GM19043 (cell line): ENCODE data around the gene ATP10B.
"Not testable (repeated sequence)": the region's sequence is repeated elsewhere in the genome, so short reads cannot be mapped to it uniquely, and the experiment has no call there.

Experiments
- ATAC-seq: cut with Tn5 transposase; IDR thresholded peaks from one replicate; pipeline ENCODE4 v1.9.1; 2021; ENCODE audit warnings: low read depth; ENCODE audit not compliant: unreplicated experiment

ATP10B gene

DNA sequence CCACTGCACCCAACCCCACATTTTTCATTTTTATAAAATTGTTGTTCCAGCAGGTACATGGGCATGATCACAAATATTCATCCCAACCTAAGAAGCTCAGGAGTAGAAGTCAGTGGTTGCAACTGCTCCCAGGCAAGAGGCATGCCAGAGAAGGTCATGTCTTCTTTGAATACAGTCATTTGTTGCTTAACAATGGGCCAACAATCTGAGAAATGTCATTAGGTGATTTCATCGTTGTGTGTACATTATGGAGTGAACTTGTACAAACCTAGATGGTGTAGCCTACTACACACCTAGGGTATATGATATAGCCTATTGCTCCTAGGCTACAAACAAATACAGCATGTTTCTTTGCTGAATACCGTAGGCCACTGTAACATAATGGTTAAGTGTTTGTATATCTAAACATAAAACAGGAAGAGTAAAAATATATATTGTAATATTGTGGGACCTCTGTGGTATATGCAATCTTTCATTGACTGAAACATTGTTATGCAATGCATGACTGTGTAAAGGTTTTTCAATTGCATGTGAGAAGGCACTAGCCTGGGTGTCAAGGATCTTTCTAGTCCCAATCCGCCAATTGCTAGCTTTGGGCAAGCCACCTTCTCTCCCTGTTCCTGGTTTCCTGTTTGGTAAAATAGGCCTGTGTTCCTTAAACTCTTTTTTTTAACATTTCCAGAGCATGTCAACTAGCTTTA is 27.6 kb downstream of the ATP10B start:
- no peak for ATAC-seq

DNA sequence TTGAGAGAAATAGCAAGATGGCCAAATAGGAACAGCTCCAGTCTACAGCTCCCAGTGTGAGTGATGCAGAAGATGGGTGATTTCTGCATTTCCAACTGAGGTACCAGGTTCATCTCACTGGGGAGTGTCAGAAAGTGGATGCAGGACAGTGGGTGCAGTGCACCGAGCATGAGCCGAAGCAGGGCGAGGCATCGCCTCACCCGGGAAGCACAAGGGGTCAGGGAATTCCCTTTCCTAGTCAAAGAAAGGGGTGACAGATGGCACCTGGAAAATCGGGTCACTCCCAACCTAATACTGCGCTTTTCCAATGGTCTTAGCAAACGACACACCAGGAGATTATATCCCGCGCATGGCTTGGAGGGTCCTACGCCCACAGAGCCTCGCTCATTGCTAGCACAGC is 39.0 kb downstream of the ATP10B start:
- not testable (repeated sequence) for ATAC-seq

GRCh38 chr5:160805376-160805775 is 46.6 kb downstream of the ATP10B start:
- no peak for ATAC-seq

DNA sequence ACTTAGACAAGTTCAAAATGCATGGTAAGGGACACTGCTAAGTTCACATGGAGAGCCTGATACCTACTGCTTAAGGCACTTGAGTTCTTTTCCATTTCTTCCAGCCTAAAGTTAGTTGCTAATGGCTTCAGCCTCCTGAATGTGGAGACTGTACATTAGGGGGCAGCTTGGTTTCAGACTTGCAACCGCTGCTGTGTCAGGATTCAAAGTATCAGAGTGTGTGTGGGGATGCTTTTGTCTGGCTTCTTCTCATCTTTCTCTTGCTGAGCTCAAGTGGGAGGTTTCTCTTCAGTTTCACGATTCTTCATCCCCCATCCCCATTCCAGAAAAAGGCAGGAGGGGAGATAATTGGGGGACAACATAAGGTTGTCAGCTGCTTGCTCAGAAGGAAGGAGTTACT is 49.4 kb downstream of the ATP10B start:
- no peak for ATAC-seq

GRCh38 chr5:160800375-160801275 is 51.4 kb downstream of the ATP10B start:
- ATAC-seq: no peak

- peak; percentile 65 for ATAC-seq
Observed at GRCh38 chr5:160799184-160799583, 52.8 kb downstream of the ATP10B start.

DNA sequence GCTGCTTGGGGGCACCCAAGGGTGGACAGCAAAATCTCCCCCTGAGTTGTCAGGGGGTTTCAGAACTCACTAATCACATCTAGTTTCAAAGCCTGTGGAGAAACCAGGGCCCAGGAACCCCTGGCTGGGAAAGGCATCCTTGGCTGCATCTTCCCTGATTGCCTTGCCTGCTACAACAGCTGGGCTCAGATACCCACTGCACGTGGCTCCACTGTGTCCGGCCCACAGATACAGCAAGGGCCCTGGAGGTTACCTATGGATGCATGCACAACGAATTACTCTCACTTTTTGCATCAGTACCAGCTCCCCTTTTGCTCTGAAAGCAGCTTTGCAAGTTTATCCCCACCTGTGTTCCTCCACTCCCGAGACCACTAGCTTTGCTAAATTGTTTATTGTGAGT is 55.0 kb downstream of the ATP10B start:
- ATAC-seq: no peak

GRCh38 chr5:160793530-160793899 is 58.5 kb downstream of the ATP10B start:
- ATAC-seq: no peak

- ATAC-seq: no peak
Observed at GRCh38 chr5:160792732-160793529, 59.1 kb downstream of the ATP10B start.

- ATAC-seq: no peak
Observed at GRCh38 chr5:160792281-160792680, 59.7 kb downstream of the ATP10B start.

GRCh38 chr5:160789219-160789859 is 62.7 kb downstream of the ATP10B start:
- no peak for ATAC-seq

GRCh38 chr5:160788102-160788660 is 63.8 kb downstream of the ATP10B start:
- ATAC-seq: no peak

DNA sequence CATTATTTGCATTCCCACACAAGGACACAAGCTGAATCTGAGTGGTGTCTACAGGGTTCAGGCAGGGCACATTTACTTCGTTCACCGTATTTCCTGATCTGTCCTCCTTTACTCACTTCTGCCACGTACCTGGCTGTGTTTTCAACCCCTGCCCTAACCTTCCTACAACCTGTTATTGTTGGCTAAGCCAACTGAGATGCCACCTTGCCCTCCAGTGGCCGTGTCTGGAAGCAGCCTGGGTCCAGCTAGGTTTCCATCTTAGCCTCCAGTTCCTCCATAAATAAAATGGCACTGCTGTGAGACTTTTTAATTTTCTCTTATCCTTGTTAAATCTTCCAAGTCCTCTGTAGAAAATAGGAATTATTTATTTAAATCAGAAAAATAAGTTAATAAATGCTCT is 64.8 kb downstream of the ATP10B start:
- ATAC-seq: no peak

GRCh38 chr5:160774666-160775315 is 77.2 kb downstream of the ATP10B start:
- no peak for ATAC-seq

DNA sequence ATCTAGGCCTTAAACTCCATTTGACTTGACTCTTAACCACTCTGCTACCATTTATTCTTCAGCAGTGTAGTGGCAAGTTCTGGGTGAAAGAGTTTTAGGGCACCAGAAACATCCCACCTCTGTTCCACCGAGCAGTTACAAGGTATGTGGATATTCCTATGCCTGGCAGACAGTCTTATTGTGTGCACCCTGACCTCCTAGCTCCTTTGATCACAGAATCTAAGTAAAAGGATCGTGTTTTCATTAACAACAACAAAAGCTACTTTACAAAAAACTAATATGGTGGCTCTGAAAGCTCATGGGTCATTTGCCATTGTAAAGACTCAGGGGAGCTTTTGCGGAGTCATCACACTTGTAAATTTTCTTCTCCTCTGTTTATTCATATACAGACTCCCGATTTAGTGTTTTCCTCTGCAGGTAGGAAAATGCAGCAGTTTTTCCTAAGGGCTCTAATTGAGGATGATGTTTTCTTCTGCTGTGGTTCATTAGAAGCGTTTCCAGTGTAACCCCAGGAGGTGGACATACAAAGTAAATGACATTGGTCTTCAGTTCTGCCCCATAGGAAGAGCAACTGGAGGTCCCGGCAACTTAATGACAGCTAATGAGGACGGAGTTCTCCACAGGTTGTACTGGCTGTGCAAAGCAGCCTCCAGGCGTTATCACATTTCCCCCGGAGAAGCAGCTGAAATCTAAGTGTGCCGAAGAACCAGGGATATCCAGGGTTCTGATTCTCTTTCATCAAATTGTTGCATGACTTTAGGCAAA is 78.2 kb downstream of the ATP10B start:
- ATAC-seq: no peak

- no peak for ATAC-seq
Observed at GRCh38 chr5:160772854-160773253, 79.2 kb downstream of the ATP10B start.

GRCh38 chr5:160770718-160771117 is 81.3 kb downstream of the ATP10B start:
- ATAC-seq: no peak

DNA sequence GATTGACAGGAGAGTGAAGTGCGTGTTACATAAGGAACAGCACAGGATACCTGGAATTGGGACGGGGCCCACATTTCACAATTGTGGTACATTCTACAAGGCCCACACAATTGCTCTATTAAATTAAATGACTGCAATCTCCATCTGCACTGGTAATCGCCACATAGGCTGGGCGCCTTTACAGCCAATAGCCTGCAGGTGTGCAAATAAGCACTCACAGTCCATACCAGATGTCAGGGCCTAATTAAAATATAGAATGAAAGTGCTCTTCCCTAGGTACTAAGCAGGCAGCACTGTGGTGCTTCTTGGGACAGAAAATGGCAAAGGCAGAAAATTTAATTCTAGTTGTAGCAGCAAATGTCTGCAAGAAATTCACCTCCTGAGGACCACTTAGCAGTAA is 82.7 kb downstream of the ATP10B start:
- ATAC-seq: no peak

DNA sequence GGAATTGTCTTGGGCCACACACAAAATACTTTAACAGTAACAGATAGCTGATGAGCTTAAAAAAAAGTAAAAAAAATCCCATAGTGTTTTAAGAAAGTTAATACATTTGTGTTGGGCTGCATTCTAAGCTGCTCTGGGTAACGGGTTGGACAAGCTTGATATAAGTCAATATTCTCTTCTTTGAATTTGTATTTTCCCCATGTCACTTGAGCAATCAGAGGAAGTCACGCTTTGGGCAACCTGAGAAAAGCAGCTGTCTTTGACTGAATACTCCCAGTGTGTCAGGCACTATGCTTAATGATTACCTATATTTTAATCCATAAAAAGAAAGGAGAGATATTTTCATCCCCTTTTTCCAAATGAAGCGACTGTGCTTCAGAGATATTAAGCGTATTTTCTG is 84.9 kb downstream of the ATP10B start:
- no peak for ATAC-seq
